Measurements from ENCODE around the gene COA1. TPM values are rescaled to one million over a fixed set of nuclear protein-coding genes. Genes with fewer than 3 reads are reported as not detected.

COA1 gene
- total and polyA plus RNA-seq, 2 experiments from 2014 or later = 53.4 to 59.5 TPM

GRCh38 chr7:43757073-43757720 is 27.9 kb upstream of the COA1 start:
- TF ChIP-seq EZH2phosphoT487 (IDR thresholded peaks at IDR 0.05; ENCODE audit: insufficient read depth, low read depth) (no peak), EZH2 (IDR thresholded peaks at IDR 0.05; ENCODE audit: insufficient read depth, poor library complexity, severe bottlenecking) (no peak)
- no peak for DNase-seq
- H2AFZ ChIP-seq = no peak overlapping the region
- H3K9me2 ChIP-seq (ENCODE audit: insufficient read depth) = no peaks in the 10 kb centered on the region
- H3K9ac ChIP-seq = no peak overlapping the region
- H3K9me3 ChIP-seq (ENCODE audit: low read depth) = no peaks in the 10 kb centered on the region
- peaks cover 17% of the 10 kb centered on the region for H3K4me1 ChIP-seq (ENCODE audit: insufficient read depth)
- 98 to 100% methylated on average over 2 of the region's 2 CpGs for WGBS, 2 experiments (ENCODE audit: low coverage in 1 of 2, low lambda C conversion rate in 2 of 2, missing lambda C conversion rate in 2 of 2)
- H4K20me1 ChIP-seq (ENCODE audit: insufficient read depth) = no peaks in the 10 kb centered on the region
- H3K27me3 ChIP-seq (replicated peaks; ENCODE audit: insufficient read depth) = no peaks in the 10 kb centered on the region
- in situ Hi-C loops (cut with MboI) = no loop called here
- H3F3A ChIP-seq (ENCODE audit: insufficient read depth) = peaks cover 28% of the 10 kb centered on the region
- no peak overlapping the region for H3K4me3 ChIP-seq
- 0 out of 2 replicates have a peak, but pooled peaks cover 6% of the 10 kb centered on the region for H3K79me2 ChIP-seq (ENCODE audit: insufficient read depth)
- peak overlapping the region; percentile 20; the same call in 1 of the 2 replicates for H3K27ac ChIP-seq
- H3K36me3 ChIP-seq (ENCODE audit: low read depth) = no peaks in the 10 kb centered on the region
- no peak overlapping the region for H3K4me2 ChIP-seq (ENCODE audit: unreplicated experiment)

GRCh38 chr7:43756368-43757072 is 27.2 kb upstream of the COA1 start:
- Histone ChIP-seq H3K9ac (no peak overlapping the region), H3K27ac (peak overlapping the region; percentile 20; the same call in 1 of the 2 replicates), H3K9me3 (ENCODE audit: low read depth) (no peaks in the 10 kb centered on the region), H3K4me2 (ENCODE audit: unreplicated experiment) (no peak overlapping the region), H4K20me1 (ENCODE audit: insufficient read depth) (no peaks in the 10 kb centered on the region), H3K4me3 (no peak overlapping the region), H3K27me3 (replicated peaks; ENCODE audit: insufficient read depth) (no peaks in the 10 kb centered on the region), H3K9me2 (ENCODE audit: insufficient read depth) (no peaks in the 10 kb centered on the region), H3K4me1 (ENCODE audit: insufficient read depth) (peaks cover 15% of the 10 kb centered on the region), H2AFZ (no peak overlapping the region), H3K36me3 (ENCODE audit: low read depth) (no peaks in the 10 kb centered on the region), H3K79me2 (ENCODE audit: insufficient read depth) (0 out of 2 replicates have a peak, but pooled peaks cover 6% of the 10 kb centered on the region), H3F3A (ENCODE audit: insufficient read depth) (peaks cover 21% of the 10 kb centered on the region)
- DNase-seq = peak; percentile 85
- 38 to 39% methylated on average over 1 of the region's 1 CpG for WGBS, 2 experiments (ENCODE audit: low coverage in 1 of 2, low lambda C conversion rate in 2 of 2, missing lambda C conversion rate in 2 of 2)
- in situ Hi-C loops (cut with MboI) = no loop called here
- TF ChIP-seq EZH2 (IDR thresholded peaks at IDR 0.05; ENCODE audit: insufficient read depth, poor library complexity, severe bottlenecking) (no peak), EZH2phosphoT487 (IDR thresholded peaks at IDR 0.05; ENCODE audit: insufficient read depth, low read depth) (no peak)

GRCh38 chr7:43754596-43754995 is 25.3 kb upstream of the COA1 start:
- no peaks in the 10 kb centered on the region for H3K9me3 ChIP-seq (ENCODE audit: low read depth)
- H3F3A ChIP-seq (ENCODE audit: insufficient read depth) = peaks cover 19% of the 10 kb centered on the region
- H3K27me3 ChIP-seq (replicated peaks; ENCODE audit: insufficient read depth) = no peaks in the 10 kb centered on the region
- peaks cover 15% of the 10 kb centered on the region for H3K4me1 ChIP-seq (ENCODE audit: insufficient read depth)
- no peak for DNase-seq
- no peak overlapping the region for H3K9ac ChIP-seq
- no peak for TF ChIP-seq EZH2 (IDR thresholded peaks at IDR 0.05; ENCODE audit: insufficient read depth, poor library complexity, severe bottlenecking)
- TF ChIP-seq EZH2phosphoT487 (IDR thresholded peaks at IDR 0.05; ENCODE audit: insufficient read depth, low read depth) = no peak
- 86 to 100% methylated on average over 4 of the region's 4 CpGs for WGBS, 2 experiments (ENCODE audit: low coverage in 1 of 2, low lambda C conversion rate in 2 of 2, missing lambda C conversion rate in 2 of 2)
- no peak overlapping the region for H2AFZ ChIP-seq
- no peaks in the 10 kb centered on the region for H4K20me1 ChIP-seq (ENCODE audit: insufficient read depth)
- no peak overlapping the region for H3K4me2 ChIP-seq (ENCODE audit: unreplicated experiment)
- H3K4me3 ChIP-seq = no peak overlapping the region
- H3K36me3 ChIP-seq (ENCODE audit: low read depth) = no peaks in the 10 kb centered on the region
- H3K9me2 ChIP-seq (ENCODE audit: insufficient read depth) = no peaks in the 10 kb centered on the region
- in situ Hi-C loops (cut with MboI) = no loop called here
- no peak overlapping the region for H3K27ac ChIP-seq
- no peaks in the 10 kb centered on the region for H3K79me2 ChIP-seq (ENCODE audit: insufficient read depth)

- H3K9me2 ChIP-seq (ENCODE audit: insufficient read depth) = no peaks in the 10 kb centered on the region
- peak overlapping the region; percentile 24; the same call in 1 of the 2 replicates for H2AFZ ChIP-seq
- DNase-seq = no peak
- peaks cover 15% of the 10 kb centered on the region for H3K4me1 ChIP-seq (ENCODE audit: insufficient read depth)
- H3F3A ChIP-seq (ENCODE audit: insufficient read depth) = peaks cover 19% of the 10 kb centered on the region
- WGBS, 2 experiments (ENCODE audit: low coverage in 1 of 2, low lambda C conversion rate in 2 of 2, missing lambda C conversion rate in 2 of 2) = 85 to 92% methylated on average over 3 of the region's 3 CpGs
- TF ChIP-seq EZH2phosphoT487 (IDR thresholded peaks at IDR 0.05; ENCODE audit: insufficient read depth, low read depth) = no peak
- no peak for TF ChIP-seq EZH2 (IDR thresholded peaks at IDR 0.05; ENCODE audit: insufficient read depth, poor library complexity, severe bottlenecking)
- no peaks in the 10 kb centered on the region for H3K27me3 ChIP-seq (replicated peaks; ENCODE audit: insufficient read depth)
- no peaks in the 10 kb centered on the region for H3K36me3 ChIP-seq (ENCODE audit: low read depth)
- H4K20me1 ChIP-seq (ENCODE audit: insufficient read depth) = no peaks in the 10 kb centered on the region
- no peak overlapping the region for H3K27ac ChIP-seq
- no peak overlapping the region for H3K4me3 ChIP-seq
- H3K4me2 ChIP-seq (ENCODE audit: unreplicated experiment) = no peak overlapping the region
- in situ Hi-C loops (cut with MboI) = no loop called here
- H3K9ac ChIP-seq = no peak overlapping the region
- no peaks in the 10 kb centered on the region for H3K9me3 ChIP-seq (ENCODE audit: low read depth)
- no peaks in the 10 kb centered on the region for H3K79me2 ChIP-seq (ENCODE audit: insufficient read depth)
These were observed 24.5 kb upstream of the COA1 start for GRCh38 chr7:43753843-43754242.
